Measurements from ENCODE around the gene TAL1.

DNA sequence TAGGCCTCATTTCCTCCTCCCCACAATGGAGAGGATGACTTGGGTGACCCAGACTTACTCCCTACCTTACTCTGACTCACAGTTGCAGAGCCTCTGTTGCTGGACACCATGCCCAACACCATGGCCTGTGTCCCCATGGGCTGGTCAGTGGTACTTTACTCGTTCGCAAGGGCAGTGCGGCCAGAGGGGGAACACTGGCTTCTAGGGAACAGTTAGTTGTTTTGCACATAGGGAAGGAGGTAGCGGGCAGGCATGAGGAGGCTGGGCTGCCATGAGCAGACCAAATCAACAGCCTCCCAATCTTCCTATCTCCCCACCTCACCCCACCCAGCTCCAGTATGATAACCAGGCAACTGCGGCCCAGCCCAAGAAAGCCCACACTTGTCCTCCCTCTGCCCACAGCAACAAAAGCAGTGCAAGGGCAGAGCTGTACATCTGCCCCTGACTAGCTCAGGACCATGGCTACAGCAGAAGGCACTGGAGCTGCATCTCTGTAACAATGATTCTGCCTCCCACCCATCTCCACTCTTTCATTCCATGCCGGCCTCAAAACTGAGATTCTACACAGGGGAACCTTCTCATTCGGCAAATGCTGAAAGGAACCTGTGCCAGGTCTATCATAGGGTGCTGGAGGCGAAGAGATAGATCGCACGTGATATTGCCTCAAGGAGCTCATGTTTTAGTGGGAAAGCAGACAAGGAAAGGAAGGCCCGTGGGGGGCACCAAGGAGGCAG, 18.6 kb downstream of the TAL1 start:
- TF ChIP-seq, protein P1, sequence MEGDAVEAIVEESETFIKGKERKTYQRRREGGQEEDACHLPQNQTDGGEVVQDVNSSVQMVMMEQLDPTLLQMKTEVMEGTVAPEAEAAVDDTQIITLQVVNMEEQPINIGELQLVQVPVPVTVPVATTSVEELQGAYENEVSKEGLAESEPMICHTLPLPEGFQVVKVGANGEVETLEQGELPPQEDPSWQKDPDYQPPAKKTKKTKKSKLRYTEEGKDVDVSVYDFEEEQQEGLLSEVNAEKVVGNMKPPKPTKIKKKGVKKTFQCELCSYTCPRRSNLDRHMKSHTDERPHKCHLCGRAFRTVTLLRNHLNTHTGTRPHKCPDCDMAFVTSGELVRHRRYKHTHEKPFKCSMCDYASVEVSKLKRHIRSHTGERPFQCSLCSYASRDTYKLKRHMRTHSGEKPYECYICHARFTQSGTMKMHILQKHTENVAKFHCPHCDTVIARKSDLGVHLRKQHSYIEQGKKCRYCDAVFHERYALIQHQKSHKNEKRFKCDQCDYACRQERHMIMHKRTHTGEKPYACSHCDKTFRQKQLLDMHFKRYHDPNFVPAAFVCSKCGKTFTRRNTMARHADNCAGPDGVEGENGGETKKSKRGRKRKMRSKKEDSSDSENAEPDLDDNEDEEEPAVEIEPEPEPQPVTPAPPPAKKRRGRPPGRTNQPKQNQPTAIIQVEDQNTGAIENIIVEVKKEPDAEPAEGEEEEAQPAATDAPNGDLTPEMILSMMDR (conservative IDR thresholded peaks at IDR 0.05) = no peak
- TF ChIP-seq ZFX (IDR thresholded peaks at IDR 0.05) = no peak
